Activated CD8-positive, alpha-beta memory T cell treated with anti-CD3 and anti-CD28 coated beads, Interleukin-2, amount 50 U/mL, for 1 hour (primary cell): Measurements from ENCODE around the gene SOWAHB.

ENCODE experiments used
- DNase-seq: peaks from one replicate; pipeline ENCODE4 v3.0.0-alpha.2; 2020; ENCODE audit errors: extremely low read depth

SOWAHB gene

GRCh38 chr4:76851375-76851774 lies 46.6 kb downstream of the SOWAHB start:
- no peak for DNase-seq

GRCh38 chr4:76850010-76850441 lies 47.9 kb downstream of the SOWAHB start:
- DNase-seq = no peak
